CD1c-positive myeloid dendritic cell (primary cell): ENCODE measurements around the gene HEPH.
"Not testable (repeated sequence)": the region's sequence is repeated elsewhere in the genome, so short reads cannot be mapped to it uniquely, and the experiment has no call there.

ENCODE experiments used
- DNase-seq: peaks from one replicate; pipeline ENCODE4 v3.0.0-alpha.2; 2016; ENCODE audit errors: extremely low spot score

HEPH gene, protein sequence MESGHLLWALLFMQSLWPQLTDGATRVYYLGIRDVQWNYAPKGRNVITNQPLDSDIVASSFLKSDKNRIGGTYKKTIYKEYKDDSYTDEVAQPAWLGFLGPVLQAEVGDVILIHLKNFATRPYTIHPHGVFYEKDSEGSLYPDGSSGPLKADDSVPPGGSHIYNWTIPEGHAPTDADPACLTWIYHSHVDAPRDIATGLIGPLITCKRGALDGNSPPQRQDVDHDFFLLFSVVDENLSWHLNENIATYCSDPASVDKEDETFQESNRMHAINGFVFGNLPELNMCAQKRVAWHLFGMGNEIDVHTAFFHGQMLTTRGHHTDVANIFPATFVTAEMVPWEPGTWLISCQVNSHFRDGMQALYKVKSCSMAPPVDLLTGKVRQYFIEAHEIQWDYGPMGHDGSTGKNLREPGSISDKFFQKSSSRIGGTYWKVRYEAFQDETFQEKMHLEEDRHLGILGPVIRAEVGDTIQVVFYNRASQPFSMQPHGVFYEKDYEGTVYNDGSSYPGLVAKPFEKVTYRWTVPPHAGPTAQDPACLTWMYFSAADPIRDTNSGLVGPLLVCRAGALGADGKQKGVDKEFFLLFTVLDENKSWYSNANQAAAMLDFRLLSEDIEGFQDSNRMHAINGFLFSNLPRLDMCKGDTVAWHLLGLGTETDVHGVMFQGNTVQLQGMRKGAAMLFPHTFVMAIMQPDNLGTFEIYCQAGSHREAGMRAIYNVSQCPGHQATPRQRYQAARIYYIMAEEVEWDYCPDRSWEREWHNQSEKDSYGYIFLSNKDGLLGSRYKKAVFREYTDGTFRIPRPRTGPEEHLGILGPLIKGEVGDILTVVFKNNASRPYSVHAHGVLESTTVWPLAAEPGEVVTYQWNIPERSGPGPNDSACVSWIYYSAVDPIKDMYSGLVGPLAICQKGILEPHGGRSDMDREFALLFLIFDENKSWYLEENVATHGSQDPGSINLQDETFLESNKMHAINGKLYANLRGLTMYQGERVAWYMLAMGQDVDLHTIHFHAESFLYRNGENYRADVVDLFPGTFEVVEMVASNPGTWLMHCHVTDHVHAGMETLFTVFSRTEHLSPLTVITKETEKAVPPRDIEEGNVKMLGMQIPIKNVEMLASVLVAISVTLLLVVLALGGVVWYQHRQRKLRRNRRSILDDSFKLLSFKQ

DNA sequence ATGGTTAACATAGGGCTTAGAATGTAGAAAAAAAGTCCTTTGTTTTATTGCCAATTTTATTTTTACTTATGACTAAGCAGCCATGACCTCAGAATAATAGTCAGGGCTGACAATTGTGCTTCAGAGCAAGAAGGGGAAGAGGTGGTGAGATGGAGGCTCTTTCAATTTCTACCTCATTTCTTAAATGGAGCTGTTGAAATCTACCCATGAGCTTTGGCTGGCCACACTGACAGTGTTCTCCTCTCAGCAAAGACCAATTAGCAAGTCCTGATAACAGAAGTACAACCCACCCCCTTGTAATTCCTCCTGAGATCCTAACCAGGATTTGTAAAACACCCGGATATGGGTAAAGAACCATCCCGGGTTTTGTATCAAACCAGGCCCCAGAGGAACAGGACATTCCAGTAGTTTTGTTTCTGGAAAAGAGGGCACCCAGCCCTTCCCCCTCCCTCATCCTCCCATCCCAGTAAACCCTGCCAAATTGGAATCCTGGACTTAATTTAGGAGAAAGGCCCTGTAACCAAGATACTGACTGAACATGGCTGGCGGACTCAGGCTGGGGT is at the start of gene HEPH:
Gene HEPH (plus strand): TSS at position 399 of the 563 bp plus-strand sequence. CDS start 6,324 bp downstream, outside the sequence.
- DNase-seq, result no peak

DNA sequence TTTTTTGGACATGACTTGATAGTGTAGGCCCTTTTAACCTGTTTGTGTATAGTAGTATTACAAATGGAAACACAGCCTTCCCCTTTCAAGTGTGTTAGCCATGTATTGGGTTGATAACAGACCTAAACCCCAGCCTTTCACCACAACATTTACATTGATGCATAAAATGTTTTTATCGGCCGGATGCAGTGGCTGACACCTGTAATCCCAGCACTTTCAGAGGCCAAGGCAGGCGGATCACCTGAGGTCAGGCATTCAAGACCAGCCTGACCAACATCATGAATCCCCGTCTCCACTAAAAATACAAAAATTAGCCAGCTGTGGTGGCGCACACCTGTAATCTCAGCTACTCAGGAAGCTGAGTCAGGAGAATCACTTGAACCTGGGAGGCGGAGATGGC is 45.3 kb upstream of the HEPH start:
- DNase-seq, result not testable (repeated sequence)

DNA sequence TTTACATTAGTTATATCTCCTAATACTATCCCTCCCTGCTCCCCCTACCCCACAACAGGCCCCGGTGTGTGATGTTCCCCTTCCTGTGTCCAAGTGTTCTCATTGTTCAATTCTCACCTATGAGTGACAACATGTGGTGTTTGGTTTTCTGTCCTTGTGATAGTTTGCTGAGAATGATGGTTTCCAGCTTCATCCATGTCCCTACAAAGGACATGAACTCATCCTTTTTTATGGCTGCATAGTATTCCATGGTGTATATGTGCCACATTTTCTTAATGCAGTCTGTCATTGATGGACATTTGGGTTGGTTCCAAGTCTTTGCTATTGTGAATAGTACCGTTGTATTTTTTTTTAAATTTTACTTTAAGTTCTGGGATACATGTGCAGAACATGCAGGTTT is 42.7 kb upstream of the HEPH start:
- DNase-seq, result not testable (repeated sequence)

DNA sequence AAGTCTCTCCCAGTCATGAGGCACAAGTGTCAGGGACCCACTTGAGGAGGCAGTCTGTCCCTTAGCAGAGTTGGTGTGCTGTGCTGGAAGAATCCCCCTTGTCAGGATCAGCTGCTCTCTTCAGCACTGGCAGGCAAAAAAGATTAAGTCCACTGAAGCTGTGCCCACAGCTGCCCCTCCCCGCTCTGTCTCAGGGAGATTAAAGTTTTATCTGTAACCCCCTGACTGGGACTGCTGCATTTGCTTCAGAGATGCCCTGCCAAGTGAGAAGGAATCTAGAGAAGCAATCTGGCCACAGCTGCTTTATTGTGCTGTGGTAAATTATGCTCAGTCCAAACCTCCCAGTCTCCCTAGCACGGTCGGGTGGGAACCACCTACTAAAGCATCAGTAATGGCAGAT is 37.4 kb upstream of the HEPH start:
- no peak for DNase-seq

DNA sequence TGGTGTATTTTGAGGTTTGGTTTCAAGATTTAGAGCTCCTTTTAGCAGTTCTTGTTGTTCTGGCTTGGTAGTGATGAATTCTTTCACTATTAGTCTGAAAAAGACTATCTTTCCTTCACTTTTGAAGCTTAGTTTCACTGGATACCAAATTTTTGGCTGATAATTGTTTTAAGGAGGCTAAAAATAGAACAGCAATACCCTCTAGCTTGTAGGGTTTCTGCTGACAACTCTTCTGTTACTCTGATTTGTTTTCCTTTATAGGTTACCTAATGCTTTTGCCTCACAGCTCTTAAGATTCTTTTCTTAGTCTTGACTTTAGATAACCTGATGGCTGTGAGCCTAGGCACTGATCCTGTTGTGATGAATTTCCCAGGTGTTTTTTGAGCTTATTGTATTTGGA is 33.6 kb upstream of the HEPH start:
- no peak for DNase-seq

DNA sequence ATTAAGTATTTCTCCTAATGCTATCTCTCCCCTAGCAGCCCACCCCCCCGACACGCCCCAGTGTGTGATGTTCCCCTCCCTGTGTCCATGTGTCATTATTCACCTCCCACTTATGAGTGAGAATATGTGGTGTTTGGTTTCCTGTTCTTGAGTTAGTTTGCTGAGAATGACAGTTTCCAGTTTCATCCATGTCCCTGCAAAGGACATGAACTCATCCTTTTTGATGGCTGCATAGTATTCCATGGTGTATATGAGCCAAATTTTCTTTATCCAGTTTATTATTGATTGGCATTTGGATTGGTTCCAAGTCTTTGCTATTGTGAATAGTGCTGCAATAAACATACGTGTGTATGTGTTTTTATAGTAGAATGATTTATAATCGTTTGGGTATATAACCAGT is 28.8 kb upstream of the HEPH start:
- DNase-seq, result not testable (repeated sequence)

DNA sequence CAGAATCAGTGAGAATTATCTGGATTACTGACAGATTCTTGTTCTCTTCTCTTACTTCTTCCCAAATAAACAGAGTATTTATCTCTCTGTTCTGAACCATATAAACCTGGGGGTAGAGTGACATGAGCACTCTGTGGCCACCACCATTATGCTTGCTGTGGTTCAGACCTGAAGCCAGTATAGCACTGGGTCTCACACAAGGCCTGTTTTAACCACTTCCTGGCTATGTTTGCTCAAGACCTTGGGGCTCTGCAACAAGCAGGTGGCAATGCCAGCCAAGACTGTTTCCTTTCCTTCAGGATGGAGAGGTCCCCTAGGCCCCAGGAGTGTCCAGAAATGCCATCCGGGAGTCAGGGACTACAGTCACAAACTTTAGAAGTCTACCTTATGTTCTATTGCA is 21.7 kb upstream of the HEPH start:
- DNase-seq, result no peak

DNA sequence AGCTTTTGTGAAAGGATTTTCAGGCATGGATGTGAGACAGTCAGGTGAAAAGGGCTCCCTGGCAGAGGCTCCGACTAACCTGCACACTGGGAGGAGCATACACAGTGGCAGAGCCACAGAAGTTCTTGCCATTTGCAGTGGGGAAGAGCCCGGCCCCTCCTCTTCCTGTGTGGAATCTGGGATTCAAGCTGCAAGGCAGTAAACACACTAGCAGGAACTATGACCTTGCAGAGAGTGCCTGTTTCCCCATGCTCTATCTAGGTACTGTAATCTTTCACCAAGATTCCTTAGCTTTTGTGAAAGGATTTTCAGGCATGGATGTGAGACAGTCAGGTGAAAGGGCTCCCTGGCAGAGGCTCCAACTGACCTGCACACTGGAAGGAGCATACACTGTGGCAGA is 19.8 kb upstream of the HEPH start:
- no peak for DNase-seq

DNA sequence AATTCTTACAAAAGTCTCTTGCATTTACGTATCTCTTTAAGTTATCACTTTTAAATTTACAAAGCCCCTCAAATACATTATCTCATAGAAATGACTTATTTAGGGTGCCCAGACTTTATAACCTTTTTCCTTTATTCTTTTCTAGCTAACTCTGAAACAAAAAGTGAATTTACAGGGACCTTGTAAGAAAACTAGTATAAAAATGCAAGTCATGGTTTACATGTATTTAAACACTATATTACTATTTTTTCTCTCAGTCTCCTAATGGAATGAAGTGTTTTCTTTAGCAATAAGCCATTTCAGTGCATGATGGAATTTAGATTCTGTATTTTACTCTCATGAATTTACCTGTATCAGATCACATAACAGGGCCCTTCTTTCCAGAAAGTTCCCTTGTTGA is 14.5 kb upstream of the HEPH start:
- DNase-seq, result no peak

DNA sequence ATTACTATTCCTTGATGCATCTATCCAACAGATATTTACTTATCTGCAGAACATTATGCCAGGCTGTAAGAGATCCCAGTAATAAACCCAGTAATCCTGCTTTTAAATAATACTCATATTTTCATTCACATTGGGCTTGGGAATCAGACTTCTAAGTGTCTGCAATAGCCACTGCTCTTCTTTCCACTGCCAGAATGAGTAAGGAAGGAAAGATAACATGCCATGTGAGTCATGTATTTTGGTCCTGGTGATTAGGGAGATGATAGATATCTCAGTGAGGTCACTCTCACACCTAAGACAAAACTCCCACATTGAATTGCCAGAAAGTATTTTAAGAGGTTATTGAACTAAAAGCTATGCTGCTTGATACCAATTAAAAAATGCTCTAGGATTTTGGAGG is 13.9 kb upstream of the HEPH start:
- DNase-seq, result no peak

DNA sequence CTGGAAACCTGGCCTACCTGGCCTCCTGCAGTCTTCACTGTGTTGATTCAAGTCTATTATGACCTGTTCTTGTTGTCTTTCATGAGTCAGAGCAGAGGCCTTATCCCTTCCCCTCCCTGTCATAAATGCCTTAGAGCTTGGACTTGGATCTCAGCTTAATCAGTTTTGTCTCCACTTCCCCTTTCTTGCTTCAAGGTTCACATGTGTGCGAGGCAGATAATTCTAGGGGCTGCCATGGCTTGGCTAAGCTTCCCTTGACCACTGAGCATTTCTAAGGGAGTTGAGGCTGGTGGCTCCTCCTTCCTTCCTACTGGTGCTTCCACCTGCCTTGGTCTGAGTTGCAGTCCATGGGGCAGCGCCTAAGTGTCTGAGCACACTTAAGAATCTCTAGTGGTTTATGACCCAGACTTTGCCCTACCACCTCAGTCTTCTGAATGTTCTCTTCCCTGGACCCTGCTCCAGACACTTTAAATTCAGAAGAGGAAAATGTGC is 1.7 kb upstream of the HEPH start:
- no peak for DNase-seq

DNA sequence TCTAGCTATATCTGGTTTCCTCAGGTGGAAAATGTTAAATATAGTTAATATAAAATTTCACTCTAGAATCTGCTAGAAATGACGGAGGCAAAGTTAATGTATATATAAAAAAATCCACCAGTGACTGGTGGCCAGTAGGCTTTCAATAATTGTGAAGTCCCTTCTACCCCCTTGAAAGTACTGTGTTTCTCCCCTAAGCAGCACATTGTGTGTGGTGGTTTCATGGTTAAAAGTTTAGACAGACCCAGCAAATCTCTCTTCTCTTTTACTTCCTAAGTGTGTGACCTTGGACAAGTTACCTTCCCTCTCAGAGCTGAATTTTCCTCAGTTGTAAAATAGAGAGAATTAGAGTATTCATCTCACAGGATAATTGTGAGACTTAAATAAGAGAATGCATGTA is 600 bp upstream of the HEPH start:
- no peak for DNase-seq

DNA sequence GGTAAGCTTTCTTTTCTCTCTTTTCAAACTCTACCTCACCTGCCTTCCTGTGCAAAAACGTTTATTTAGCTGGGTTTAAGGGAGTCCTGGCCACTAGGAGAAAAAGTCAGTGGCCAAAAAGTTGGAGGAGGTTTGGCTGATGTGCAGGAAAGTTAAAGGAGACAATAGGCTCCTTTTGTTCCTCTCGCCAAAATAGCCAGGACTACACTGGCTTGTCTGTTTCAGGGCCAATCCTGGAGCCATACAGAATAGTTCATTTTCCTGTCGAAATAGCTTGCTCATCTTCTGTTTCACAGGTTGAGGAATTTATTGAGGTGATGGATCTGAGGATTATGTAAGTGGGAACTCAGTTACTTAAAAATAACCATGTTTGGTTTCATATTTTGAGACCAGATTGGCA is 423 bp downstream of the HEPH start:
- no peak for DNase-seq

DNA sequence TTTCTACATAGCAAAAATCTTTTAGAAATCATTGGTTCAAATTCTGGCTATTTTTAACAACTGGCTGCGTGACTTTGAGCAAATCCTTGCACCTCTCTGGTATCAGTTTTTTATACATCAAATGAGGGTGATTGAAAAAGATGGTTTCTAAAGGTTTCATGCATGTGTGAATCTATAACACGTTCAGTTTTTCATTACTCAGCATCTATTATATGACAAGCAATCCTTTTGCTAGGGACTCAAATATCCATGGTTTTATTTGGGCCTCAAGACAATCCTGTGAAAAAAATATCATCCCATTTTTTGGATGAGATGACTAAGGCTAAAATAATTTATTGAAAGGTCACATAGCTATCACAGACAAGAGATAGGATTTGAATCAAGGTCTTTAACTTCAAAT is 884 bp downstream of the HEPH start:
- no peak for DNase-seq

DNA sequence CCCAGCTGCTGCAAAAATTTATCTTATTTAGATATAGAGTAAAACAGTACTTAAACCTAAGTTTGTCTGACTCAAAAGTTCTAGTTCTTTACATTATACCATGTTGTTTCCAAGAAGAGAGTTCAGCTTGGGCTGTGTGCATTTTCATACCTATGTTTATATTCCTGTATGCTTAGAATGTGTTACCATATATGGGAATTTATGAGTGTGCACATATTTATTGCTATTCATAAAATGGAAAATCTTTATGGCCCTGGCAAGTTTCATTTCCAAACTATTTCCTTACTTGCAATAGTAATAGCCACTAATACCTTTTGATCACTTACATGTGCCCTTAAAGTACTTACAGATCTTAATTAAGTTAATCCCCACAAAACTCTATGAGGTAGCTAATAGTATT is 2.6 kb downstream of the HEPH start:
- no peak for DNase-seq

DNA sequence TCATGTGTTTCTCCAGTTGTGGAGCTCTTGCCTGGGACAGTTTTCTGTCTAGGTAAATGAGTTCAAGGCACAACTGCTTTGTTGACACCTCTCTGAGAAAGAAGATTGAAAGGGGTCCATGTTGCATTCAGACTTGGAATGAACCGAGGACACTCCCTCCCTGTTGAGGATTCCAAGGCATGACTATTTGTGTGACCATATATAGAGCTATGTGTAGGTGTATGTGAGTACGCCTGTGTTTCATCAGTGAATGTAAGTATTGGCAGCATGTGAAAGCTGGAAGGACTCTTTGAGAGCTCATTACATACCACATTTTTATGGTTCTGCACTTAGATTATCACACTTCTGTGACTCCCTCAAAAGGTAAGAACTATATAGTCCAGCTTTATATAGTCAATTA is 3.4 kb downstream of the HEPH start:
- DNase-seq, result no peak

DNA sequence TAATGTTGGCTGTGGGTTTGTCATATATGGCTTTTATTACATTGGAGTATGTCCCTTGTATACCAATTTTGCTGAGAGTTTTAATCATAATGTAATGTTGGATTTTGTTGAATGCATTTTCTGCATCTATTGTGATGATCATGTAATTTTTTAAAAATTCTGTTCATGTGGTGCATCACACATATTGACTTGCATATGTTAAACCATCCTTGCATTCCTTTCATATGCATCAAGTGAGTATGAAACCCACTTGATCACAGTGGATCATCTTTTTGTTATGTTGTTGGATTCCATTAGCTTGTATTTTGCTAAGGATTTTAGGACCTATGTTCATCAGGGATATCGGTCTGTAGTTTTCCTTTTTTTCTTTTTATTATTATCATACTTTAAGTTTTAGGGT is 12.1 kb downstream of the HEPH start:
- no peak for DNase-seq

DNA sequence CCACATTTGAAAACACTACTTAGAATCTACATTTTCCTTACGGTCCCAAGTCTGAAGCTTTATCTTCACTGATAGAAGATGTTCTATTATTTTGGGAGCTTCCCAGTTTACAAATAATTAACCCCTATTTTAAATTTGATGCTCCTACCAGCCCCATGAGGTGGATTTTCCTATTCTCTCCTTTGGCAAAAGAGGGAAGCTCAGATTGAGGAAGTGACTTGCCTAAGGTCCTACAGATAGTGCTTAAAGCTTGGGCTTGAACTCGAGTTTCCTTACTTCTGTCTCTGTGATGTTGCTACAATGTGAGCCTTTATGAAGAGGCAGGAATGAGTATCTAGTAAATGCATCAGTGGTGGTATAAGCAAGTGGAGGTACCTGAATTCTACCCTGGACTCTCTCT is 27.5 kb downstream of the HEPH start:
- DNase-seq, result no peak

DNA sequence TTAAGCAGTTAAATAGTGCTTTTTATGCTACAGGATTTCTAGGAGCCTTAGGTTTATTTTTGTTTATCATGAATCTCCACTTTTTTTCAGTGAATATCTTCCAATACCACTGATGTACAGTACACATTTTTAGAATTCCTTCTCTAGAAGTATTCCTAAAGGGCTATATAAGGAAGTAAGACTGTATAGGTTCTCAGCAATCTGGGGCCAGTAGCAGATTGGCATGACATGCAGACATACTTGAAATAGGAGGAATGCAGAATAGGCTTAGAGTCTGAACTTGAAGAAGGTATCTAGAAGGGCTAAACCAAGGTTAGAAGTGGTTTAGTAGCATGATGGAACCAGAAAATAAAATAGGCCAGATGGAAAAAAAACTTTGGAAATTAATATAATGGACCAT is 29.8 kb downstream of the HEPH start:
- DNase-seq, result no peak

DNA sequence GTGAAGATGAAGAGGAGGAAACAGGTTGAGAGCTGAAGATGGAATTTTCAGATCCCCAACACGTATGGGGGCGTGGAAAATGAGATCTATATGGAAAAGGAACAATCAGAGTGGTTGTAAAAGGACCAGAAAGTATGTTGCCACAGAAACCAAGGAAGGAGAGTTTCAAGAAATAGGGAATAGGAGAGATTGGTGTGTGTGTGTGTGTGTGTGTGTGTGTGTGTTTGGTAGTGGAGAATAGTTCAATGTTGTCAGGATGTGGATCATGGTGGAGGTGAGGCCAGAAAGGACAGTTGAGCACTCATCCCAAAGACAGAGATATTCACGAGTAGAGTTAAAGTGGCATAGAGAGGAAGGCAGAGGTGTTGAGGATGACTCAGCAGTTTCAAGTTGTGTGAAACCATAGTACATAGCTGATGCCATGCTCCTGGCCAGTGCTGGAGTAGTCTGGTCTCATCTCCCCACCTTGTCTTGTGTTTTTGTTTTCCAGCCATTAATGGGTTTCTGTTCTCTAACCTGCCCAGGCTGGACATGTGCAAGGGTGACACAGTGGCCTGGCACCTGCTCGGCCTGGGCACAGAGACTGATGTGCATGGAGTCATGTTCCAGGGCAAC is 36.1 kb downstream of the HEPH start:
- DNase-seq, result no peak
